HG03432 (cell line): Measurements from ENCODE around the gene RAC3.
"Not testable (repeated sequence)": the region's sequence is repeated elsewhere in the genome, so short reads cannot be mapped to it uniquely, and the experiment has no call there.

Experiments used
- ATAC-seq: cut with Tn5 transposase; IDR thresholded peaks from one replicate; pipeline ENCODE4 v1.9.1; 2021; ENCODE audit warnings: mild to moderate bottlenecking, moderate library complexity; ENCODE audit not compliant: unreplicated experiment

RAC3 gene

DNA sequence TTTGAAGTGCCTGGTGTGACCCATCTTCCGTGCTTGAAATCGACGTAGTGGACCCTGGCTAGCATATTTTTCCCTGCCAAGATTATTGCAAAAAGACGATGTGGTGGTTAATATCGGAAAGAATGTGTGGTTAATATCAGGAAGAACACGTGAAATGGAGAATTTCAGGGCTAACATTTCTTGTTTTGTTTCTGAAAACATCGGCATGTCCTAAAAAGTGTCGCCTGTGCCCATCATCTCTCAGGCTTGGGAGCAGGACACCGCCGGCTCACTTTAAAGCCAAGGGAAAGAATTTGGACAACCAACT is 6.4 kb downstream of the RAC3 start:
- ATAC-seq: no peak

GRCh38 chr17:82038796-82039409 is 7.4 kb downstream of the RAC3 start:
- ATAC-seq: not testable (repeated sequence)

- no peak for ATAC-seq
Measured at GRCh38 chr17:82039695-82040299, 8.3 kb downstream of the RAC3 start.

- ATAC-seq: no peak
Measured at GRCh38 chr17:82041144-82041814, 9.8 kb downstream of the RAC3 start.

DNA sequence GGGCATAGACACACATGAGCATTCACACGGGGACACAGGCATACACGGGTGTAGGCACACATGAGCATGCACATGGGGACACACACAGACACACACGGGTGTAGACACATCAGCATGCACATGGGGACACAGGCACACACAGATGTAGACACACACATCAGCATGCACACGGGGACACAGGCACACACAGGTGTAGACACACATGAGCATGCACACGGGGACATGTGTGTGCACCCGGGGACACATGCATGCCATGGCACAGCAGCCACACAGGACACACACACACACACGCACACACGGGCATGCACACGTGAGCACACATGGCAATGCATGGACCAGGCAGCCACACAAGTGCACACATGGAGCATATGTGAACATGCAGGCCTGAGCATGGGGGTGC is 11.2 kb downstream of the RAC3 start:
- no peak for ATAC-seq

GRCh38 chr17:82043507-82043906 is 12.0 kb downstream of the RAC3 start:
- ATAC-seq: no peak

GRCh38 chr17:82045936-82046484 is 14.5 kb downstream of the RAC3 start:
- no peak for ATAC-seq

DNA sequence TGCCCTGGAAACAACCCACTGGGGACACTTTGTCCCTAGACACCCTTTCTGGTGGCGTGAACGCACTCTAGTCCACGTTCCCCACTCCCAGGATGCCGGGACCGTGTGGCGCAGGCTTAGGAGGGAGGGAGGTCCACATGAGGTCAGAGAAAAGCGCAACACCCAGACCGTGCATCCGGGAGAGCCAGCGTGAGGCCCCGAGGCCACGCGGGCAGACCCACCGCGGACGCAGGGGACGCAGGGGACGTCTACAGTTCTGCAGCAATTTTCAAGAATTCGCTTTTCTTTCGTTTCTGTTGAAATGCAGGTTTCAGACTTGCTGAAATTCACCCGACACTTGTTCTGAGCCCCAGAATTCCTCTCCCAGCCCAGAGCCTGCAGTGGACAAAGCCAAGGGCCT is 15.4 kb downstream of the RAC3 start:
- no peak for ATAC-seq

- no peak for ATAC-seq
Measured at GRCh38 chr17:82047379-82047778, 15.9 kb downstream of the RAC3 start.

GRCh38 chr17:82047914-82048570 is 16.6 kb downstream of the RAC3 start:
- ATAC-seq: no peak

DNA sequence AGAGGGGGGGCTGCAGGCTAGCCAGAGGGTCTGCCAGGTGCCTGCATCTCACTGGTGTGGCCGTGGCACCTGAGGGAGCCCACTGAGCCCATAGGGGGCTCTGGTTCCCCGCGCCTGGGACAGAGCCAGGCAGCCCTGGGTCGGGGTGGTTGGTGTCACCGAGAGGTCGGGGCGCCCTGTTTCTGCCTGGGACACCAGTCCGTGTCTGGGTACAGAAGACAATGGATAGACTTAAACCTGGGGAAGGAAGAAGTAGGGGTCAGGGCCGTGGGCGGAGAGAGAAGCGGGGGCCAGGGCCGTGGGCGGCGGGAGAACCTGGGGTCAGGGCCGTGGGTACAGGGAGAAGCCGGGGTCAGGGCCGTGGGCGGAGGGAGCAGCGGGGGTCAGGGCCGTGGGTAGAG is 17.1 kb downstream of the RAC3 start:
- ATAC-seq: no peak

DNA sequence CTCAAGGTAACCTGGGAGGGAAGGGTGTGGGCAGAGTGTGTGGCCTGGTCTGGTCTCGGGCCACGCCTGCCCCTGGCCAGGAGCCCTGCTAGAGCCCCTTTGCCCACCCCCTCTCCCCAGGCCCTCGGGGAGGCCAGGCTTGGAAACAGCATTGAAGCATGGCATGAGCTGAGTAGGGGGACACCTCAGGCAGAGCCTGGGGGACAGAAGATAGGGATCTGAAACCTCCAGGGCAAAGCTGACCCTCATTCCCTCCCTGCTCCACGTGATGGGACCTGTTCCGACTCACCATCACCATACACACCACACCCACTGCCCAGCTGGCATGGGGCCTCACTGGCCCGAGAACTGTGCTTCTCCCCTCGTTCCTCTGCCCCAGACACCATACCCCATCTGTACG is 17.6 kb downstream of the RAC3 start:
- no peak for ATAC-seq

- no peak for ATAC-seq
Measured at GRCh38 chr17:82049521-82049971, 18.1 kb downstream of the RAC3 start.

GRCh38 chr17:82050152-82050760 is 18.8 kb downstream of the RAC3 start:
- ATAC-seq: no peak

DNA sequence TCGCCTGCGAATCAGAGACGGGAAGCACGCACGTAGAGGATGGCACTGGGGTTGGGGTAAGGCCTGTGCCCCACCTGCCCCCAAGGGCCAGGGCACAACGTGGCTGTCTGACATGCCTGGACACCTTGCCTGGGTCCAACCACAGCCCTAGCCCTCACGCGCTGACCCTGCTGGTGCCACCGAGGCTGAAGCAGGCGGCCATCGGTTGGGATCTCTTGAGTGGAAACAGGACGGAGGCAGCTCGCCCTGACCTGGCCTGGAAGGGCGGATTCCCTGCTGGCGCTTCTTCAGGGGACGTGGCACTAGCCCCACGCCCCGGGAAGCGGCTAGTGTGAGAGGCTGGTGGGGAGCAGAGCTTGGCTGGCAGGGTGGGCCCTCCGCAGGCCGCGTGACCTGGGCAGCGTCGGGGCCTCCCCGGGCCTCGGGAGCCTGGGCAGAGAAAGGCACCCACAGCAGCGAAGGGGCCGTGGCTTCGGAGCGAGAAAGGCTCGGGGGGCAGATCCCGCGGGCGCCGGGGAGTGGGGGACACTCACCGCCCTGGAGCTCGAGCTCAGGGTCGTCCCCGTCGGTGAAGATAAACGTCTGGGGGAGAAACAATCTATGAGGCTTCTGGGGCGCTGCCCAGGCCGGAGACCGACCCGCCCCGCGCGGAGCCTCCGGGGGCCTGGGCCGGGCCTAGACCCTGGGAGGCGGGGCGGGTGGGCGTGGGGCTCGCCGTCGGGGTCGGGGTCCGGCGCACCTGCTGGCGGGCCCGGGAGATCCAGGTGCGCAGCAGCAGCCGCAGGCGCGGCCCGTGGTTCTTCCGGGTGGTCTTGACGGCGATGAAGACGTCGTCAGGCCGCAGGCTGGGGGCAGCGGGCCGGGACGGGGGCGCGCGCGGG is 19.5 kb downstream of the RAC3 start:
- no peak for ATAC-seq

DNA sequence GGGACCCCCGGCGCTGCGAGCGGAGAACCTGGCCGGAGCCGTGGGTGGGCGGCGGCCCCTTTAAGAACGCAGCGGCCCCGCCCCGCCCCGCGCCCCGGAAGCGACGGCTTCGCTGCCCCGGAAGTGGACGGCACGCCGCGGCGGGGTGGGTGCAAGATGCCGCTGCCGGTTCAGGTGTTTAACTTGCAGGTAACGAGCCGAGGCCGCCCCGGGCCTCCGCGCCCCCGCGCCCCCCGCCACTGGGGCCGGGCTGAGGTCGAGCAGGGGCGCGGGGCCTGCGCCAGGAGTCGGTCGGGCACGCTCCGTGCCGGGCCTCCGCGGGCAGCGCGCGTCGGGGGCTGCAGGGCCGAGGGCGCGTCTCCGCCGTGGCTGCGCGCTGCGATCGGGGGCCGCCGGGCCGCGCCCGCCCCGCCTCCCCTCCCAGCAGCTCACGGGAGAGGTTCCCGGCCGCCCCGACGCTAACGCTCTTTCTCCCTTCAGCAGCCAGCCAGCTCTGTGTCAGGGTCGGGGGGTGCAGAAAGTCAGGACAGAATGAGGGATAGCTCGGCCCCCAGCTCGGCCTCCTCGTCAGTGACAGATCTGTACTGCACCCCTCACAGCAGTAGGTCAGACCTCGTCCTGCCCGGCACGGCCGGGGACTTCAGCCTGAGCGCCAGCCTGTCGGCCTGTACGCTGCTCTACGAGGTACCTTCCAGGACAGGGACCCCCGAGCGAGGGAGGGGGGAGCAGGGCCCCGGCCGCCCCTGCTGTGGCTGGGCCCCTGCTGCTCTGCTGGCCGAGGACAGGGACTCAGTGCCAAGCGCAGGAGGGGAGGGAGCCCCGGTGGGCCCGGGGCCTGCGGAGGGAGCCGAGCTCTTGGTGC is 20.5 kb downstream of the RAC3 start, which contains the start of the genes GPS1 and RFNG:
TSS of gene GPS1 (plus strand) at position 123 of the 862 bp plus-strand sequence. CDS start at position 157, 34 bp downstream.
TSS of gene RFNG (minus strand) at position 36 of the 862 bp plus-strand sequence. CDS start 45 bp downstream, outside the sequence.
- ATAC-seq: no peak

- ATAC-seq: no peak
Measured at GRCh38 chr17:82052638-82053059, 21.2 kb downstream of the RAC3 start.

GRCh38 chr17:82053130-82053529 is 21.7 kb downstream of the RAC3 start:
- ATAC-seq: no peak
